LNCAP (cell line): Measurements from ENCODE around the gene AGBL1.

Experiments used
- TF ChIP-seq, protein P1 (sequence below): fragments of 450-650 bp; IDR thresholded peaks from 2 replicates; pipeline ENCODE4 v1.5.1; 2017; ENCODE audit warnings: mild to moderate bottlenecking

The AGBL1 gene

DNA sequence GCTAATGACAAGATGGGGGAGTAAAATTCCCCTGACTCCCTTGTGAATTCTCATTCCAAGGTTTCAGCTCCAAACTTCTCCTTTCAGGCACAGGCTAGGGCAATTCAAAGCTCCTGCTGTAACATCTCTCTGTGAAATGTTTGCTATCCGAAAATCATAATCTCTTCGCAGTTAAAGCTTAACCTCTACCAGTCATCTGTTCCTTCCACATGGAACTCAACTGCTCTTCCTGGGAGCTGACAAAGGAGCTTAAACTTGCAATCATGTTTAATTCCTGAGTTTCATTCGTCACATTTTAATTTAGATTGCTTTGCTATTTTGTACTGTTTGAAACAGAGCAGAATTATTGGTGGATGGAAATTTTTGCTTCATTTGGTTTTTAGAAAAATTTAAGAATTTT is 328.6 kb downstream of the AGBL1 start:
- TF ChIP-seq, protein P1, sequence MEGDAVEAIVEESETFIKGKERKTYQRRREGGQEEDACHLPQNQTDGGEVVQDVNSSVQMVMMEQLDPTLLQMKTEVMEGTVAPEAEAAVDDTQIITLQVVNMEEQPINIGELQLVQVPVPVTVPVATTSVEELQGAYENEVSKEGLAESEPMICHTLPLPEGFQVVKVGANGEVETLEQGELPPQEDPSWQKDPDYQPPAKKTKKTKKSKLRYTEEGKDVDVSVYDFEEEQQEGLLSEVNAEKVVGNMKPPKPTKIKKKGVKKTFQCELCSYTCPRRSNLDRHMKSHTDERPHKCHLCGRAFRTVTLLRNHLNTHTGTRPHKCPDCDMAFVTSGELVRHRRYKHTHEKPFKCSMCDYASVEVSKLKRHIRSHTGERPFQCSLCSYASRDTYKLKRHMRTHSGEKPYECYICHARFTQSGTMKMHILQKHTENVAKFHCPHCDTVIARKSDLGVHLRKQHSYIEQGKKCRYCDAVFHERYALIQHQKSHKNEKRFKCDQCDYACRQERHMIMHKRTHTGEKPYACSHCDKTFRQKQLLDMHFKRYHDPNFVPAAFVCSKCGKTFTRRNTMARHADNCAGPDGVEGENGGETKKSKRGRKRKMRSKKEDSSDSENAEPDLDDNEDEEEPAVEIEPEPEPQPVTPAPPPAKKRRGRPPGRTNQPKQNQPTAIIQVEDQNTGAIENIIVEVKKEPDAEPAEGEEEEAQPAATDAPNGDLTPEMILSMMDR, result no peak

DNA sequence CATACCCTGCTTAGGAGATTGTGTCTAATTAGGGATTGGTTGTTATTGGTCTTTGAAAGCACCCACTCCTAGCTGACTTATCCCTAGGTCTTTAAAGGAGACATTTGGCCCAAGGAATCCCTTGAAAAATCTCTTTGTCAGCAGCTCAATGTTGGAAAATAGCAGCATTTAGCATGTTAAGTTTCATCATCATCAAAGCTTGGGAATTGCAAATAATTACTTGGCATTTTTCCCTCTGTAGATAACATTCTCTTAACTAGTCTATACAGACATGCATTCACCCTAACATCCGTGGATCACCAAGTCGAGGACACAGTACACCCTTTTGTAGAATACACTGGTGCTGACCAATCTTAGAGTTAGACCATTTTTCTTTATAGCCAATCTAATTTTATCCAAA is 332.2 kb downstream of the AGBL1 start:
- TF ChIP-seq, protein P1, result no peak

- TF ChIP-seq, protein P1, result no peak
These were observed 333.5 kb downstream of the AGBL1 start for GRCh38 chr15:86413191-86413590.

DNA sequence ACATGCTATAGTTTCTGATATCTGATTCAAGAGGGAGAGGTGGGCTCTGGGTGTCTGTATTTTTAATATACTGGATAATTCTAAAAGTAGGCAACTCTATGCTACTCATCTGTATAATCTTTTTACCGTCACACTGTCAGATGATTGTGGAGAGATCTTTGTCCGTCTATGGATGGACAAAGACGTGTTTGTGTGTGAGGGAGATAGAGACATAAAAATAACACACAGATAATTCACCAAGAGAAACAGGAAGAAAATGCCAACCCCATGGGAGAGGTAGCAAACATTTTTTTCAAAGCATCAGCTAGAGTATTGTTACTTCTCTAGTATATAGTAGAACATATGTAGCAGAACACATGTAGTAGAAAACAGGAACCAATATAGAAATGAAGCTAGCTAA is 346.1 kb downstream of the AGBL1 start:
- TF ChIP-seq, protein P1, result no peak

- TF ChIP-seq, protein P1, result no peak
These were observed 353.2 kb downstream of the AGBL1 start for GRCh38 chr15:86432861-86433260.

DNA sequence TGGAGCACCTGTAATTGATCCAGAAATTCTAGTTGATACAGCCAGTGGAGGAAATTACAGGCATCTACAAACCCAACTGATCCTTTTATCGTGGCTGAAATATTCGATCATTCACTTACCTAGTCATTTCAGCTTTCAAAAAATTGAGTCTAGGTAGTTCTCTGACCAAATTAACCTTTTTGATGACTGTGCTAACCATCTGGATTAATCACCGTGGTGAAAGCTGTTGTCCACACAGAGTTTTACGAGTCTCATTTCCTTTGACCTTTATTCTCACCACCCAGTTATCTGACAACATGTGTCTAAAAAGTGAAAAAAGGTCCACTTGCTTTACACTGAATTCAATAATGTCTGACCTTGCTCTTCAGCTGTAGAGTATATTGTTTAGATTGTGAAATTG is 354.3 kb downstream of the AGBL1 start:
- TF ChIP-seq, protein P1, result no peak

GRCh38 chr15:86439614-86440013 is 359.9 kb downstream of the AGBL1 start:
- TF ChIP-seq, protein P1, result no peak

DNA sequence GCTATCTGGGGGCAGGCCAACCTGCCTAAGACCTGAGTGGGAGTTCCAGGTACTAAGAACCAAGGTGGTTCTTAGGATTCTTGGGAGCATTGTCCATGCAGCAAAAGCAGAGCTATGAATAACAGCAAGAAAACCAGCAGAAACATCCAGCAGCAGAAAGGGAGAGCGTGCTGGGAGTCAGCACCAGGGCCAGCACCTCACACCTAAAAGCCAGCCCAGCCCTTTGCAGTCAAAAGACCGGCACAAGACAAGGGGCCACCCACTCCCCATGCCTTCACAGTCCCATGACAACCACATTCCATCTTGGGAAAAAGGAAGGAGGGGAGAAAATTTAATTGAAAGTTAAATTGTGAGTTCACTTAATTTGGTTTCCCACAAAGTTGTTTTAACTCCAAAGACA is 364.9 kb downstream of the AGBL1 start:
- TF ChIP-seq, protein P1, result no peak
